Ishikawa (cell line): ENCODE measurements around the gene NFX1.

Source experiments
- CEBPB ChIP-seq: IDR thresholded peaks from 2 replicates; pipeline ENCODE4 v1.6.1; 2012
- CREB1 ChIP-seq: IDR thresholded peaks from 2 replicates; pipeline ENCODE4 v1.6.1; 2012; ENCODE audit warnings: low read depth
- EGR1 ChIP-seq: IDR thresholded peaks from 2 replicates; pipeline ENCODE4 v1.6.1; 2012
- EP300 ChIP-seq: IDR thresholded peaks from 2 replicates; pipeline ENCODE4 v1.6.1; 2012; ENCODE audit warnings: borderline replicate concordance
- FOXM1 ChIP-seq: IDR thresholded peaks from 2 replicates; pipeline ENCODE4 v1.6.1; 2012; ENCODE audit warnings: low read depth, borderline replicate concordance
- NFIC ChIP-seq: IDR thresholded peaks from 2 replicates; pipeline ENCODE4 v1.6.1; 2012
- RAD21 ChIP-seq: IDR thresholded peaks from 2 replicates; pipeline ENCODE4 v1.6.1; 2012; ENCODE audit warnings: low read depth
- REST ChIP-seq: IDR thresholded peaks from 2 replicates; pipeline ENCODE4 v1.6.1; 2012; ENCODE audit warnings: low read depth, mild to moderate bottlenecking
- TAF1 ChIP-seq: IDR thresholded peaks from 2 replicates; pipeline ENCODE4 v1.6.1; 2012; ENCODE audit warnings: low read depth, mild to moderate bottlenecking
- TCF12 ChIP-seq: IDR thresholded peaks from 2 replicates; pipeline ENCODE4 v1.6.1; 2012; ENCODE audit warnings: low read depth
- TEAD4 ChIP-seq: IDR thresholded peaks from 2 replicates; pipeline ENCODE4 v1.6.1; 2012
- USF1 ChIP-seq: IDR thresholded peaks from 2 replicates; pipeline ENCODE4 v1.6.1; 2012
- YY1 ChIP-seq: IDR thresholded peaks from 2 replicates; pipeline ENCODE4 v1.6.1; 2012; ENCODE audit warnings: low read depth
- ZBTB7A ChIP-seq: IDR thresholded peaks from 2 replicates; pipeline ENCODE4 v1.6.1; 2012; ENCODE audit warnings: low read depth
- TF ChIP-seq, protein P1 (sequence below): IDR thresholded peaks from 2 replicates; pipeline ENCODE4 v1.6.1; 2012

The NFX1 gene

DNA sequence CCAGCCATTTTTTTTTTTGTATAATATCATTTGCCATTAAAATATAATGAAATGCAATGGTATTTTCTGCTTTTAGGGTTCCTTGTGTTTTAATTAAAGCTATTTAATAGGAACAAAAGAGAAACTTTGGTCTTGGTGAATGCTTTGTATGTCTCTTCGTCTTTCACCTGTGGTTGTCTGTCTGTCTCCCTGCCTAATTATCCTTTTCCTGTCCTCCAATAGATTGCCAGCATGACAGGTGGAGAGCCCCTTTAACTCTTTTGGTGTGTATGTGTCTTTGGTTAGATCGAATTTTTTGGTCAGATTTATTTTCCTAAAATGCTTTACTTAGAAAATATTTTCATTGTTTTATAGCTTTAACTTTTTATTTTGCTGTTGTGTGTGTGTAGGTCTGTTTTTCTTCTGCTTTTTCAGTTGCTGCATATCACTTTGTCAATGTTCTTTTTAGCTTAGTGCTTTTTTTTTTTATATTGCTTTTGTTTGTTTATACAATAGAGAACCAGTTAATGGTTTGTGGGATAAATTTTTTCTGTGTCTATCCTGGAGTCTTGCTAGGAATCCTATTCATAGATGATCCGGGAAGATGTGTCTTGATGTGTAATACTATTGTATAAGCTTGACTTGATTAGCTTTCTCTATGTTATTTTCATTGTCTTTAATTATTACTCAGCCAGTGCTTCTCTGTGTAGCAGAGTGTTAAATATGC lies 16.9 kb upstream of the NFX1 start:
- TF ChIP-seq CREB1 (no peak), NFIC (no peak), ZBTB7A (no peak), RAD21 (no peak), EP300 (no peak)

DNA sequence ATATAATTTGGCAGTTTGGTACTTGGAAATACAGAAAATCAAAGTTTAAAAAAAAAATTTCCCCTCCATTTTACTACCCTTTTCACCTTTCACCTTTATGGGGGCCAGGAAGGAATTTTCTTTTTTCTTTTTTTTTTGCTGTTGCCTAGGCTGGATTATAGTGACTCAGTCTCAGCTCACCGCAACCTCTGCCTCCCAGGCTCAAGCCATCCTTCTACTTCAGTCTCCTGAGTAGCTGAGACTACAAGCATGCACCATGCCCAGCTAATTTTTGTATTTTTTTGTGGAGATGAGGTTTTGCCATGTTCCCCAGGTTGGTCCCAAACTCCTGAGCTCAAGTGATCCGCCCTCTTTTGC lies 16.4 kb upstream of the NFX1 start:
- TF ChIP-seq CREB1 (no peak), TCF12 (no peak), TEAD4 (no peak), ZBTB7A (no peak), TAF1 (no peak), YY1 (no peak), CEBPB (no peak)
- TF ChIP-seq, protein P1, sequence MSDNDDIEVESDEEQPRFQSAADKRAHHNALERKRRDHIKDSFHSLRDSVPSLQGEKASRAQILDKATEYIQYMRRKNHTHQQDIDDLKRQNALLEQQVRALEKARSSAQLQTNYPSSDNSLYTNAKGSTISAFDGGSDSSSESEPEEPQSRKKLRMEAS, result no peak

- no peak for TF ChIP-seq REST
- no peak for TF ChIP-seq ZBTB7A
- no peak for TF ChIP-seq EP300
- TF ChIP-seq EGR1, result no peak
- no peak for TF ChIP-seq RAD21
- no peak for TF ChIP-seq CEBPB
- no peak for TF ChIP-seq CREB1
- no peak for TF ChIP-seq TAF1
- TF ChIP-seq NFIC, result no peak
- no peak for TF ChIP-seq FOXM1
- no peak for TF ChIP-seq USF1
- TF ChIP-seq YY1, result no peak
- TF ChIP-seq TEAD4, result no peak
- TF ChIP-seq, protein P1, result no peak
- TF ChIP-seq TCF12, result no peak
Measured at GRCh38 chr9:33277484-33277883, 12.8 kb upstream of the NFX1 start.

DNA sequence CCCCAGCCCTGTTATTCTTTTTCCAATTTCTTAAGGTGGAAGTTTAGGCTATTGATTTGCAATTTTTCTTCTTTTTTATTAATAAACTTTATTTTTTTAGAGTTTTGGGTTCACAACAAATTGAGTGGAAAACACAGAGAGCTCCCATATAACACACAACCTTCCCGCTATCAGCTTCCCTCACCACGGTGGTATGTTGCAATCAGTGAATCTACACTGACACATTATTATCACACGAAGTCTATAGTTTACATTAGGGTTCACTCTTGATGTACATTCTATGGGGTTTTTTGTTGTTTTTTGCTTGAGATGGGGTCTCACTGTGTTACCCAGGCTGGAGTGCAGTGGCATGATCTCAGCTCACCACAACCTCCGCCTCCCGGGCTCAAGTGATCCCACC lies 4.8 kb upstream of the NFX1 start:
- TF ChIP-seq CEBPB (no peak), FOXM1 (no peak), TEAD4 (no peak), TAF1 (no peak), YY1 (no peak), EGR1 (no peak), RAD21 (no peak), ZBTB7A (no peak), CREB1 (no peak), REST (no peak), USF1 (no peak), TCF12 (no peak), NFIC (no peak), EP300 (no peak)
- TF ChIP-seq, protein P1, result no peak

DNA sequence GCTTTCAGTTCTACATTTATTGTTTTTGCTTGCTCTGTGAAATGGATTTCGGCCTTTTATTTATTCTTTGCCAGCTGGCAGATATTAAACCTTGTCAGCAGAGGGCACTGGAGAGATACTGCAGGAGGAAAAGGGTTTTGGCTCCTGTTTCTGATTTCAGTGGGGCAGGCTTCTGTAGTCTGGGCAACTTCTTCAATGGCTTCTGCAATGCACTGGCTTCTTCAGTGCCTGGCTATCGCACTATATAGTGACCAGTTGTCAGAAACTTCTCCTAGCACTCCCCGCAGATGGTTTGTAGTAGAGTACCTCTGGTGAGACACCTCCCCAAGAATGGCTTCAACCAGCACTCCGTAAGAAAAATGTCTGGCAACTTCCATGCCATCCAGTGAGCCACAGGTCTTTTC lies 3.2 kb upstream of the NFX1 start:
- TF ChIP-seq NFIC (peak; percentile 40; the same call in 1 of the 2 replicates), RAD21 (peak; percentile 72), TEAD4 (no peak)

DNA sequence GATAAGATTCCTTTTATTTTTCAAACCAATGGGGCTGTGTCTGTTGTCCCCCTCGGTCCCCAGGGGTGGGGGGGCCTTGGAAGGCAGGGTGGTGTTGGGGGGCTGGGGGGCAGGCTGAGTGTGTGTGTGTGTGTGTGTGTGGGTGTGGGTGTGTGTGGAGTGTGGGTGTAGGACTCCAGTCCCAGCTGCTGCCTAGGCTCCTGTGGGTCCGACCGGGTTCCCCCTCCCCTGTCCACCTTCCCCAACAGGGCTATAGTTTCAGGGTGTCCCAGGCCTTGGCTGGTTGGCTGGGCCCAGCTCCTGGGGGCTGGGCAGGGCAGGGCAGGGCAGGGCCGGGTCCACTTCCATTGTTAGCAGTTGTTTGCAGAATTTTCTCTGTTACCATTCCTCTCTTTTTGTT lies 2.1 kb upstream of the NFX1 start:
- TF ChIP-seq FOXM1, result no peak
- no peak for TF ChIP-seq EGR1
- no peak for TF ChIP-seq EP300
- no peak for TF ChIP-seq ZBTB7A
- no peak for TF ChIP-seq RAD21
- no peak for TF ChIP-seq TCF12
- no peak for TF ChIP-seq NFIC
- TF ChIP-seq TAF1, result no peak
- no peak for TF ChIP-seq CREB1
- TF ChIP-seq USF1, result no peak
- TF ChIP-seq YY1, result no peak
- TF ChIP-seq, protein P1, result no peak
- no peak for TF ChIP-seq CEBPB
- TF ChIP-seq TEAD4, result no peak
- no peak for TF ChIP-seq REST
